Stromal cell of bone marrow (primary cell): ENCODE data around the gene LRBA.
"Not testable (repeated sequence)": the region's sequence is repeated elsewhere in the genome, so short reads cannot be mapped to it uniquely, and the experiment has no call there.

Experiments used
- DNase-seq: peaks from one replicate; pipeline ENCODE4 v3.0.0-alpha.2; 2012; ENCODE audit warnings: low read depth

Gene LRBA

DNA sequence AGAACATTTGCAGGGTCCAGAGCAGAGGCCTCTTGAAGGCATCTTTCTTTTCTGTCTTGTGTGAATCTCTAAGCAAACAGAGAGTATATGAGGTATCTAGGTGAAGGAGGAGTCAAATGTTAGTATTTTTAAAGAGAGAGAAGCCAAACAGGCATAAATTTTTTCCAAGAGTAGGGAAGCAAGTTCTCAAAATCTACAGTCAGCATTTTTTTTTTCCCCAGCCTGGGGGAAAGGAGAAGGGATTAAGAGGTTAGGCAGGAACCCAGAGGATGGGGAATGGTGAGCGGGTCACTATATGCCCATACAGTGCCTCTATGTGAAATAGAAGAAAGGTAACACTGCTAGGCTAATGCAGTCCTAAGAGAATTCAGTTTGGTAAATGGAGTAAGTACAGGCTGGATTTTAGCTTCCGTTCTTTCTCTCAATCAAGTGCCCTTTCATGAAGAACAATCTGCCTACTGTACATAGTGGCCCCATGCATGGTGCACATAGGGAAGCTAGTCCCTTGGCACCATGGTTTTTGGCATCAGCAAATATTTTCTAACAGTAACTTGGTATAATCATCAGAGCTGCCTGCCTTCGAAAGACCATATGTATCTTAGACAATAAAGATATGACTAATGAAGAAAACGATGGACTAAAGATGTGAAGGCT lies 596.2 kb downstream of the LRBA start:
- no peak for DNase-seq

DNA sequence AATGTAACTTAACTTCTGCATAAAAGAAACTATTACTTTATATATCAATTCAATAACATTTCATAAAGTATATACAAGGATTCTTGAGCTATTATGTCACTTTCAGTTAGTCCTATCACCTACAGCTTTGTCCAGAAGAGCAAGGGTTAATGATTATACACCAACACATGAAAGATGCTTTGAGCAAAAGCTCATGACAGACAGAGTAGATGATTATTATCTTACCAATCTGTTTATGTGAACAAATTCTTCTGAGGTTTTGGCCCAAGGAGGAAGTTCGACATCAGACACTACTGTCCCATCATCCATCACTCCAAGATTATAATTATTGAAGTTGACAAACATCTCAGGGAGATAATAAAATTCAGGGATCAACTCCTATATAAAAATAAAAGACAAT lies 599.9 kb downstream of the LRBA start:
- DNase-seq: no peak

DNA sequence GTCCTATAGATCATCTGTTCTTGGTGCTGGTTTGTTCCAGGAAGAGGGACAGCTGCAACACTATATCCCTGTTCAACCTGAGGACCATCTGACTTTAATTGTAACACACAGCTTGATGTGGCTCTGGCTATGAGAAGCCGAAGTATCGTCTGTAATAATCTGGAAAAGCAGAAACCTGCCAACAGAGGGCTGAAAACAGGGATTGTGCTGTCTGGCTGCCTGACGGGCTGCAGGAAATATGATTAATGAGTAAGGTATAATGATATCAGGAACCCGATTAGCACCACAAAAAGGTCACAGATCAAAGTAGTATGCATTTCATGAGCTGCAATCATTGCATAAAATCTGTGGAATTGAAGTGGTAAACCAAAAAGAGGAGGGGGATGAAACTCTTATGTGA lies 603.6 kb downstream of the LRBA start:
- no peak for DNase-seq

DNA sequence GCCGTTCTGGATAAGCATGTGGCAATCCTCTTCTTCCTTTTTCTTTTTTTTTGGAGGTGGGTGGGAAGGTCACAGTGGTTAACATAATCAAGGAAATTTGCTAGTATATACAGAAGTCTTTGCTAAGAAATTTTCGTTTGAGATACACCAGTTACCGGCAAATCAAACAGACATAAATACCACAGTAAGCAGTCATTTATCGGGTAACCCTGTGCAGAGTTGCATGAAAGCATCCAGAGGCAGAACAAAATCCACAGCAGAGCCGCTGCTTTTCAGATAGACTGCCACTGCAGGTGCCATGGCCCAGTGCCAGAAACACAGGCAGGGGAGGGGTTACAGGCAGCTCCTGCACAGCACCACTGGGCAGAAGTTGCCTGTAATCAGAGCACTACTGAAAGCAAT lies 612.2 kb downstream of the LRBA start:
- DNase-seq: no peak

DNA sequence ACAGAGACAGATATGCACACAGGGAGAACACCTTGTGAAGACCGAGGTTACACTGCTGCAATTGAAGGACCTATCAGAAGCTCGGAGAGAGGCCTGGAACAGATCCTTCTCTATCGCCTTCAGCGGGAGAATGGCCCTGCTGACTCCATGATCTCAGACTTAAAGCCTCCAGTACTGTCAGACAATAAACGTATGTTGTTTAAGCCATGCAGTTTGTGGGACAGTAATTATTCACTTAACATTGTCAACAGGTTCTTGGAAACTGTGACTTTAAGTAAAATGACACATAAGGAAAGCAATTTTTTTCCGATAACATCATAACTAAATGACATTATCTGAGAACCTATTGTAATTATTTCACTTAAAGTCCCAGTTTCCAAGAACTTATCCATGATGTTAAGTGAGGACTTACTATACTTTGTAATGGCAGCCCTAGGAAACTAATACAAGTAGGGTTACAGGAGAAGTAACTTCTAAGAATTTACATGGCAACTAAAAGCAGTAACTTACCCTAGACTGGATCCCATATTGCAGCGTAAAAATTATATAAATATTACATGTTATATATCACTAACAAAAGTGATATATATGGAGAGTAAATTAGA lies 613.9 kb downstream of the LRBA start:
- DNase-seq: no peak

DNA sequence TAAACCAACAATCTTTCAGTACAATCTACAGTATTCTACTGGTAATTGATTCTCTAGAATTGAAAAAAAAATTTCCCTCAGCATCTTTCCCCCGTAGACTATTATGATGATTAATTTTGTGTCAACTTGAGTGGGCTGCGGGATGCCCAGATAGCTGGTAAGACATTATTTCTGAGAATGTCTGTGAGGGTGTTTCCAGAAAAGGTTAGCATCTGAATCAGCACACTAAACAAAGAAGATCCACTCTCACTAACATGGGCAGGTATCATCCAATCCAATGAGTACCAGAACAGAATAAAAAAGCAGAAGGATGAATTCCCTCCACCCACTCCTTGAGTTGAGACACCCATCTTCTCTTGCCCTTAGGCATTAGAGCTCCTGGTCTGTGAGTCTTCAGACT lies 619.2 kb downstream of the LRBA start:
- DNase-seq: no peak

DNA sequence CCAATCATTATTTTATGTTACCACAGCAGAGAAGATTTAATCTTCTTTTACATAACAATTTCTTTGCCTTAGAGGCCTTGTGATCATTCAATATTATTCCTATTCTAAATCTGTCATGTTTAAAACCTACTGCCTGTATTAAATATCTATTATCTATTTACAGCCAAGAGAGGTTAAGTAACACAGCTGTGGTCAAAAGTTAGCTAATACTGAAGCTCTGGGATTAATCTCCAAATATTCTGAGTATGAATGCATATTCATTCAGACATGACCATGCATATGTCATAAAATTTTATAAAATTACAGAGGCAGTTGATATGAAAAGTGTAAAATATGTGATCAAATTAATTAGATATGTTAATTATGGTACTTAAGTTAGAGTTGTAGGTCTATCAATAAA lies 621.0 kb downstream of the LRBA start:
- DNase-seq: no peak

DNA sequence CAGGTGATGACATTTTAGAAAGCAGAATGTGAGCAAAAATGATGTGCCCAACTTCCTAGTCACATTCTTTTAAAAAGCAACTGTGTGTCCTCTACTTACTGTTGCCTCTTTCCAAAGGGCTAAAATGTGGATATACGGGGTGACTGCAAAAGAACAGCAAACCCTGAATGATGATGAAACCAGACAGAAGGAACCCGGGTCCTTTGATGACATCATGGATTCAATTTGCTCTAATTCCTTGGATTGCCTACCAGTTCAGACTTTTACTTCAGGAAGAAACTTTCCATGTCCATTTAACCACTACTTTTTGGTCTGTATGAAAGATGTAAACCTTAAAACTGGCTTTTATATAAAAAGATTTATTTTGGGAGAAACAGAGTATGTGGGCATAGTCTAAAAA lies 624.0 kb downstream of the LRBA start:
- DNase-seq: no peak

DNA sequence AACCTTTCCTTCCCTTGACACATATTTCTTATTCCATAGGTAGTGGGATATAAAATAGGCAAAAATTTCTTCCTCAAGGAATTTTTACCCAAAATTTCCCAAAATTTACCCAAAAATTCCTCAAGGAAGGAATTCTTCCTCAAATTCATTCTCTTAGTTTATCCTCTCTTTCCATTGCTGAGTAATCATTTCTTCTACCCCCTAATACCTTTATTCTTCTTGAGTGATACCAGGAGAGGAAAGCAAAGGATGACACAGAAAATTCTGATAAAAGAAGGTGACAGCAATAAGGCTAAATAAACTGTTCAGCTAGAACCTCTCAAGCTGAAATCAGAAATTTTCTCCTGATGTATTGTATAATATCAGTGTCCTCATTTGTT lies 624.6 kb downstream of the LRBA start:
- DNase-seq: no peak

DNA sequence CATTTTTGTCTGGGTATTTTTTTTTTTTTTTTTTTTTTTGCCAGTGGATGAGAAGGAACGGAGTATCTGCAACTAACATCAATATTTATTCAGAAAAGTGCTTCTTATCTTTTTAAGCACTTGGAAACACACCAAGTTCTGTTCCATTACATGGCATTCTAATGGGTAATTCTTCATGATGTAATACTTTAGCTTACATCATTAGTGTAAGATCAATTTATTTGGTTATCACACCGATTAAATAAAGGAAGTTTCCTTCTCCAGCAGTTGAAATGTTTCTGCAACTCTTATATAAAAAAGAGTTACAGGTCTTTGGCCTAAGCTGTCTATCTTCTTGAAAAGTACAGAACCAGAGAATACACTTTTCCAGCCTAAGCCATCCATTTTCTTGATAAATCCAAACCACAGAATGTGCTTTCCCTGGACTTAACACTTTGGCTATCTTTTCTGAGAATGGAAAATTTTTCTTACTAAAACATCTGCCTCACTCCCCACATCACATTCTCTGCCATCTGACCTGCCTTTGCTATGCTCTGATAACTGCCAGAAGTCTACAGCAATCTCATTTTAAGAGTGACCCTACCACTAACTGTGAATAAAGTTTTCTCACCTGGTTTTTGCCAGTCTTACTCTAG lies 625.1 kb downstream of the LRBA start:
- DNase-seq: no peak

DNA sequence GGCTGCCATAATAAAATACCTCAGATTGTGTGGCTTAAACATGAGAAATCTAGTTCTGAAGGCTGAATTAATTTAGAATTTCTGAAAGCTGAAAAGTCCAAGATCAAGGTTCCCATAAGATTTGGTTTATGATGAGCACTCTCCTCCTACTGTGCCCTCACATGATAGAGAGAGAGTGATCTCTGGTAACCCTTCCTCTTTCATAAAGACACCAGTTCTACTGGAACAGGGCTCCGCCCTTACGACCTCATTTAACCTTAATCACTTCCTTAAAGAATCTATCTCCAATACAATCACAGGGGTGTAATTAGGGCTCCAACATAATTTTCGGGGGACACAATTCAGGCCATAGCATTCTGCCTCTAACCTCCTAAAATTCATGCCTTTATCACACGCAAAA lies 627.1 kb downstream of the LRBA start:
- no peak for DNase-seq

DNA sequence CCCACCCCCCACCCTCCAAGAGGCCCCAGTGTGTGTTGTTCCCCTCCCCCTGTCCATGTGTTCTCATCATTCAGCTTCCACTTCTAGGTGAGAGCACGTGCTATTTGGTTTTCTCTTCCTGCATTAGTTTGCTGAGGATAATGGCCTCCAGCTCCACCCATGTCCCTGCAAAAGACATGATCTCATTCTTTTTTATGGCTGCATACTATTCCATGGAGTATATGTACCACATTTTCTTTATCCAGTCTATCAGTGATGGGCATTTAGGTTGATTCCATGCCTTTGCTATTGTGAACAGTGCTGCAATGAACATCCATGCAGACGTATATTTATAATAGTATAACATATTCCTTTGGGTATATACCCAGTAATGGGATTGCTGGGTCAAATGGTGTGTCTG lies 628.7 kb downstream of the LRBA start:
- not testable (repeated sequence) for DNase-seq

DNA sequence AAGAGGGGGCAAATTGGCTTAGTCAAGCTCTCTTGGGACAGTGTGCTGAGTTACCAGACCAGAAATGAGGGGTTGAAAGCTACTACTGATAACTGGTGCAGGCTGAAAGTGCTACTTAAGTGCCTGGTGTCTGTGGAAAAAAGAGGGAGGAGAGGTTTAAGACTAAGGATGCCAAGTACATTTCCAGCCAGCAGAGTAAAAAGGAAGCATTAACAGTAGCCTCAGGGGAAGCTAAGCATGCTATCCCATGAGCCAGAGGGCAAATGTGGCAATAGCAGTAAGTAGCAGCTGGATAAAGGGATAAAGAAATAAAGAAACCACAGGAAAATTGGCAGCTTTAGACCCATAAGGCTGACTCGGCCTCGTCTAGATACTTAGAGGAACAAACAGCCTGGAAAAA lies 629.5 kb downstream of the LRBA start:
- DNase-seq: peak; percentile 99

DNA sequence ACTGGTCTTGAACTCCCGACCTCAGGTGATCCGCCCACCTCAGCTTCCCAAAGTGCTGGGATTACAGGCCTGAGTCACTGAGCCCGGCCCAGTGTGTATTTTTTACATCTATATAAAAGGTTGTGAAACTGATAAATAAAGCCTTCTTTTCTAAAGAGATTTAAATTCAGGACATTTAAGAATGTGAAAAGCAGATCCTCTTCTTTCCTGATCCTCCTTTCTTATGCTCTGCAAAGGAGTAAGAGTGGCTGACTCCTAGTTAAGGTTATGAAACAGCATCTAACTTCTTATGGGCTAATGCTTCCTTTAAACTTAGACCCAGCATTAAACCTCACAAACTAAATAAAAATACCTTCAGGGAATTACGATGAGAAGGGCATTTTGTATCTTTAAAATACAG lies 630.8 kb downstream of the LRBA start:
- DNase-seq: no peak

DNA sequence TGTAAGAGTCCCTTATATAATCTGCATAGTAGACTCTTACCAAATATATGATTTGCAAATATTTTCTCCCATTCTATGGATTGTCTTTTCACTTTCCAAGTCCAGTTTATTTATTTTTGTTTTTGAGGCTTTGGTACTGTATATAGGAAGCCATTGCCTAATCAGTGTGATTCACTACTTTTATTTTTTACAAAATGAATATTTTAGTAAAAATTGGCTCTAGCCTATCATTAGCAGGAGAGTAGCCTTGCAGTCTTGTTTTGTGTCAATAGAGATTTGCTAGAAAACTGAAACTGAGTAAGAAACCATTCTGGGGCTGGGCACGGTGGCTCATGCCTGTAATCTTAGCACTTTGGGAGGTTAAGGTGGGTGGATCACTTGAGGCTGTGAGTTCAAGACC lies 633.1 kb downstream of the LRBA start:
- DNase-seq: peak; percentile 40

DNA sequence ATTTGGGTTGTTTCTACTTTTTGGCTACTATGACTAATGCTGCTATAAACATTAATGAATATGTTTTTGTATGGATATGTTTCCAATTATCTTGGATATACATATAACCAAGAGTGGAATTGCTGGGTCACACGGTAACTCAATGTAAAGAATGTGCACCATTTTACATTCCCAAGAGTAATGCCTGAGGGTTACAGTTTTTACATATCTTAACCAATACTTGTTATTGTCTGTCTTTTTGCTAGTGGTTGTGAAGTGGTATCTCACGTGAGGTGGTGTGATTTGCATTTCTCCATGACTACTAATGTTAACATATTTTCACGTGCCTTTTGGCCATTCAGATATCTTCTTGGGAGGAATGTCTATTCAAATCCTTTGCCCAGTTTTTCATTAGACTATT lies 633.5 kb downstream of the LRBA start:
- no peak for DNase-seq

DNA sequence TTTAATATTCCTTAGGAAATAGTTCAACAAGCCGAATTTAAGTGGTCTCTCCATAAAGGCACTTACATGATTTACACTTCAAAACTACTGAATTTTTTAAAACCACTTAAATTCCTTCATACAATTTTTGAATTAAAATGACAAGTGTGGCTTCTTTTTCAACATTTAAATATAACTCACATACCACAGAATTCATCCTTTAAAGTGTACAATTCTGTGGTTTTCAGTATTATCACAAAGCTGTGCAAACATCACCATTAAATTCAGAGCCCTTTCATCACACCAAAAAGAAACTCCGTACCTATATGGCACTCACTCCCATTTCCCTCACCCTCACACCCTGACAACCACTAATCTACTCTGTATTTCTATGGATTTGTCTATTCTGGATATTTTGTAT lies 634.0 kb downstream of the LRBA start:
- no peak for DNase-seq

DNA sequence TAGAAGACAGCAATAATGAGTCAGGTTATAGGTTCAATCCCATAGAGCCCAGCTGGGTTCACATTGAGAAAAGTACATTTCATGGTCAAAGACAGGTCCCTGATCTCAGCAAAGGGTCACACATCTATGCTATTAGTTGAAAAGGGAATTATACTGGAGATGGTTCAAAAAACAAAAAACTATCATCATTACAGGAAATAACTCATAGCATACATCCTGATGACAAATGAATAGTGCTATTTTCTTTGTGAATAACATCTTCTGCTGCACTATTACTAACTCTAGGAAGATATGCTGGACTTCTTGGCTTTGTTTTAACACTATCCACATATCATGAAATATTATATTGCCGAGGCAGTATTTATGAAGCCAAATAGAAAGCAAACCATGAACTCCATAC lies 635.6 kb downstream of the LRBA start:
- DNase-seq: peak; percentile 37

DNA sequence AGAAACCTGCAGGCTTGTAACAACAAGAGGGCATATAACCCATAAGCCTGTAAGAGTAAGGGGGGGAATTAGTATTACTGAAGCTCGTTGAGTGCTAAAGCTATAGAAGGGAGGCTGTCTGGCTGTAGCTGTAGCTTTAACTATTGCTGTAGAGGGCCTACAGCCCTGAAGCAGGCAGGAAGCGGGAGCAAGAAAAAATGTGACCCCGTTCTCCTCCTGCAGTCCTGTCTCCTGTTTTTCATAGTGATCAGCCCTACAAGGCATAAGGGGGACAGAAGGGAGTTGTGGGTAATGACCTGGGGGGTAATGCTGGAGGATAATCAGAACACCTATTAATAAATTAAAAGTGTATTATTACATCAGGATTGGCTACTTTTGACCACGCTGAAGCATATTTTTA lies 640.1 kb downstream of the LRBA start:
- no peak for DNase-seq

DNA sequence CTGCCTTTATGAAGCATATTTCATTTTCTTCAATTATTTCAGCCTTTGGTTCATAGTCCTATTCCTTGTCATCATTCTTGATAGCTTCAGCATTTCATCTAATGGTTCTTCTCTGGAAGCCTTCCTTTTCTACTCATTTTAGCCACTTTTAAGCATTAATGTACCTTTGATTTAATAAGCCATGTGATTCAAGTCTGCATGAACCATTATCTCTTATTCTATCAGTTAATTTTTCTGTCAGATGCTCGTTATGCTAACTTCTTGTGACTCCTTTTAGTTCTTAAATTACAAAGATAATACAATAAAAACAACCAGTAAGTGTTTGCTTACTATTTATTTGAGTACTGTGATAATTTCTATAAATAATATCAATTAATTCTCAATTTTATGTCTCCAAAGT lies 643.2 kb downstream of the LRBA start:
- DNase-seq: no peak

DNA sequence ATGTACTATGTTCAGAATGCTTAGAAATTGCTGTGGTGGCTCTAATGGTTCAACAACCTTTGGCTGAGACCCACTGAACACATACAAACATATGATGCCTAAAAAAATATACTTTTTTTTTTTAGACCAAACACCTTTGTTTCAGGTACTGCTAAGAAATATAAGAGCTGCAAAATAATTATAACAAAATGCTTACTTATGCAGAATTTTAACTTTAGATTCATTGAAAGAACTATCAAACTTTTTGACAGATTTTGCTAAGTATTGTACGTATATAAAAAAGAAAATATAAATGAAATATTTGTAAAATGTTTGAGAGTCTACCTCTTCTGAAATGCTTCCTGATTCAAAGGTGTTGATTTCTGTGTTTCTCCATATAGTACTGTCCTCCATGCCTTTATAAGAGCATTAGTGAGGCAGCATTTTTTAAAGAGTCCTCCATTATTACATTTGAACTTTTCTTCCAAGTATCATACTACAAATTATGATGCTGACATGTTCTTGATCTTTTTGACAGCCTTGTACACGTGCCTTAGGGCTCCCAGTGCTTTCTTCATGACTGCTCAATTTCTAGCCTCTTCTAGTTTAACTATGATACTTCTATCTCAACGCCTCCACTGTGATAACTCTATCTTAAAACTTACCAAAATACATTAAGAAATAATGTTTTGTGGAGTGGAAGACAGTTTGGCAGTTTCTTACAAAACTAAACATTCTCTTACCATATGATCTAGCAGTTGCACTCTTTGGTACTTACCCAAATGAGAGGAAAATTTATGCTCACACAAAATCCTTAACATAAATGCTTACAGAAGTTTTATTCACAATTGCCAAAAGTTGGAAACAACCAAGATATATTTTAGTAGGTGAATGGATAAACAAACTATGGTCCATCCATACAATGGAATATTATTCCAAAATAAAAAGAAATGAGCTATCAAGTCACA lies 645.4 kb downstream of the LRBA start:
- no peak for DNase-seq

DNA sequence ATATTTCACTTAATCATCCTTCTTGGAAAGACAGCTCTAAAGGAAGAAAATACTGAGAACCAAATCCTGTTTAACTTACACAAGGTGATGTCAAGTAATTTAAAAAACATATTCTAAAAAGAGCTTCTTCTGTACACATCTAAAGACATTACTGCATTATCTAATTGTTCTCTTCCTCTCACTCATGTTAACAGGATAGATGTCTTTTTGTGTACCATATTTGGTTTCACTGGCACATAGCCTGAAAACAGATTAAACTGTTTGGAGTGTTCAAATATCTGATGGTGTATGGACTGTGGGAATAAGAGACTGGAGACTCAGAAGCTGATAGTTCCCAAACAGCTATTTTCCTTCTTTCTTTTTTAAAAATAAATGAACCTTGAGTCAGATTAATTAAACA lies 646.4 kb downstream of the LRBA start:
- no peak for DNase-seq

DNA sequence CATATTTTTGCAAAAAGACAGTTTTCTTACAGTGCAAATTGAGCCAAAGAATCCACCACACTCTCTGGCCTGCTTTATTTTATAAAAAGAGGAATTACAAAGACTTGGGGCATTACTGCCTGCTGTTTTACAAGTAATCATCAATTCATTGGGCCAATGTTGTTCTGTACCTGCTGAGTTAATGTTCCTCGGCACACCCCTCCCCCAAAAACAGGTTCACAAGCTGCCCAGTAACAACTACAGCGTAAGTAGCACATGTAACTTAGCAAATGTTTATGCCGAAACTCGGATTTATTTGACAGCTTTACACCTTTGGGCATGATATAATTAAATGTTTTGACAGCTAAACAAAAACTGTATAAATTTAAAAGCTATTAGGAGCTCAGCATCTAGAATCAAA lies 647.8 kb downstream of the LRBA start:
- DNase-seq: no peak
